ENCODE measurements around the gene PBX1. TPM values are rescaled to one million over a fixed set of nuclear protein-coding genes. Genes with fewer than 3 reads are reported as not detected.
A peak's percentile ranks its signal among the peaks of the same experiment; 100 is the strongest.

The PBX1 gene
- total and polyA plus RNA-seq, 2 experiments from 2014 or later: 9.7 to 38.8 TPM

GRCh38 chr1:164708596-164708995 lies 149.6 kb downstream of the PBX1 start:
- Histone ChIP-seq H3K79me2 (ENCODE audit: insufficient read depth) (peaks cover 68% of the 10 kb centered on the region), H3K27ac (peak overlapping the region; percentile 93), H3K9me2 (ENCODE audit: insufficient read depth) (no peaks in the 10 kb centered on the region), H3K4me2 (ENCODE audit: unreplicated experiment) (peak overlapping the region; percentile 19), H3K4me3 (no peak overlapping the region), H3F3A (ENCODE audit: insufficient read depth) (peaks cover 46% of the 10 kb centered on the region), H3K27me3 (replicated peaks; ENCODE audit: insufficient read depth) (no peaks in the 10 kb centered on the region), H3K9ac (peak overlapping the region; percentile 38; the same call in 1 of the 2 replicates), H3K4me1 (ENCODE audit: insufficient read depth) (peaks cover 56% of the 10 kb centered on the region), H3K9me3 (ENCODE audit: low read depth) (no peaks in the 10 kb centered on the region), H3K36me3 (ENCODE audit: low read depth) (no peaks in the 10 kb centered on the region), H4K20me1 (ENCODE audit: insufficient read depth) (no peaks in the 10 kb centered on the region), H2AFZ (no peak overlapping the region)
- TF ChIP-seq EZH2phosphoT487 (IDR thresholded peaks at IDR 0.05; ENCODE audit: insufficient read depth, low read depth): no peak
- TF ChIP-seq EZH2 (IDR thresholded peaks at IDR 0.05; ENCODE audit: insufficient read depth, poor library complexity, severe bottlenecking): no peak
- in situ Hi-C loops (cut with MboI): no loop called here
- no peak for DNase-seq
- WGBS, 2 experiments (ENCODE audit: low coverage in 1 of 2, low lambda C conversion rate in 2 of 2, missing lambda C conversion rate in 2 of 2): 80 to 87% methylated on average over 3 of the region's 3 CpGs

GRCh38 chr1:164709126-164709525 lies 150.1 kb downstream of the PBX1 start:
- Histone ChIP-seq H2AFZ (no peak overlapping the region), H3K9ac (no peak overlapping the region), H3F3A (ENCODE audit: insufficient read depth) (peaks cover 46% of the 10 kb centered on the region), H3K27ac (peak overlapping the region; percentile 93; the same call in 1 of the 2 replicates), H3K27me3 (replicated peaks; ENCODE audit: insufficient read depth) (no peaks in the 10 kb centered on the region), H3K4me2 (ENCODE audit: unreplicated experiment) (no peak overlapping the region), H3K36me3 (ENCODE audit: low read depth) (no peaks in the 10 kb centered on the region), H3K79me2 (ENCODE audit: insufficient read depth) (peaks cover 66% of the 10 kb centered on the region), H4K20me1 (ENCODE audit: insufficient read depth) (no peaks in the 10 kb centered on the region), H3K4me3 (no peak overlapping the region), H3K9me3 (ENCODE audit: low read depth) (no peaks in the 10 kb centered on the region), H3K4me1 (ENCODE audit: insufficient read depth) (peaks cover 56% of the 10 kb centered on the region), H3K9me2 (ENCODE audit: insufficient read depth) (no peaks in the 10 kb centered on the region)
- 68 to 69% methylated on average over 4 of the region's 4 CpGs for WGBS, 2 experiments (ENCODE audit: low coverage in 1 of 2, low lambda C conversion rate in 2 of 2, missing lambda C conversion rate in 2 of 2)
- in situ Hi-C loops (cut with MboI): no loop called here
- TF ChIP-seq EZH2phosphoT487 (IDR thresholded peaks at IDR 0.05; ENCODE audit: insufficient read depth, low read depth): no peak
- TF ChIP-seq EZH2 (IDR thresholded peaks at IDR 0.05; ENCODE audit: insufficient read depth, poor library complexity, severe bottlenecking): no peak
- DNase-seq: no peak

GRCh38 chr1:164709541-164710278 lies 150.7 kb downstream of the PBX1 start:
- no peaks in the 10 kb centered on the region for H3K9me3 ChIP-seq (ENCODE audit: low read depth)
- in situ Hi-C loops (cut with MboI): no loop called here
- no peaks in the 10 kb centered on the region for H3K36me3 ChIP-seq (ENCODE audit: low read depth)
- peaks cover 46% of the 10 kb centered on the region for H3F3A ChIP-seq (ENCODE audit: insufficient read depth)
- H3K4me1 ChIP-seq (ENCODE audit: insufficient read depth): peaks cover 56% of the 10 kb centered on the region
- no peak overlapping the region for H3K4me3 ChIP-seq
- 65% methylated on average over 10 of the region's 10 CpGs for WGBS, 2 experiments (ENCODE audit: low coverage in 1 of 2, low lambda C conversion rate in 2 of 2, missing lambda C conversion rate in 2 of 2)
- no peak overlapping the region for H2AFZ ChIP-seq
- TF ChIP-seq EZH2 (IDR thresholded peaks at IDR 0.05; ENCODE audit: insufficient read depth, poor library complexity, severe bottlenecking): no peak
- no peak for TF ChIP-seq EZH2phosphoT487 (IDR thresholded peaks at IDR 0.05; ENCODE audit: insufficient read depth, low read depth)
- no peak overlapping the region for H3K4me2 ChIP-seq (ENCODE audit: unreplicated experiment)
- H4K20me1 ChIP-seq (ENCODE audit: insufficient read depth): no peaks in the 10 kb centered on the region
- peak overlapping the region; percentile 30; the same call in 1 of the 2 replicates for H3K27ac ChIP-seq
- H3K9me2 ChIP-seq (ENCODE audit: insufficient read depth): no peaks in the 10 kb centered on the region
- no peaks in the 10 kb centered on the region for H3K27me3 ChIP-seq (replicated peaks; ENCODE audit: insufficient read depth)
- peak; percentile 66 for DNase-seq
- H3K79me2 ChIP-seq (ENCODE audit: insufficient read depth): peaks cover 66% of the 10 kb centered on the region
- no peak overlapping the region for H3K9ac ChIP-seq

- no peak overlapping the region for H3K27ac ChIP-seq
- in situ Hi-C loops (cut with MboI): no loop called here
- no peak for TF ChIP-seq EZH2phosphoT487 (IDR thresholded peaks at IDR 0.05; ENCODE audit: insufficient read depth, low read depth)
- TF ChIP-seq EZH2 (IDR thresholded peaks at IDR 0.05; ENCODE audit: insufficient read depth, poor library complexity, severe bottlenecking): no peak
- peaks cover 51% of the 10 kb centered on the region for H3K4me1 ChIP-seq (ENCODE audit: insufficient read depth)
- no peaks in the 10 kb centered on the region for H4K20me1 ChIP-seq (ENCODE audit: insufficient read depth)
- no peak overlapping the region for H3K4me3 ChIP-seq
- H3K9me3 ChIP-seq (ENCODE audit: low read depth): no peaks in the 10 kb centered on the region
- H3K9ac ChIP-seq: no peak overlapping the region
- 57 to 58% methylated on average over 24 to 25 of the region's 25 CpGs for WGBS, 2 experiments (ENCODE audit: low coverage in 1 of 2, low lambda C conversion rate in 2 of 2, missing lambda C conversion rate in 2 of 2)
- DNase-seq: peak; percentile 70
- no peaks in the 10 kb centered on the region for H3K9me2 ChIP-seq (ENCODE audit: insufficient read depth)
- 0 out of 2 replicates have a peak overlapping the region, but pooled peaks have one; percentile 3 for H2AFZ ChIP-seq
- H3F3A ChIP-seq (ENCODE audit: insufficient read depth): peaks cover 41% of the 10 kb centered on the region
- no peaks in the 10 kb centered on the region for H3K36me3 ChIP-seq (ENCODE audit: low read depth)
- H3K4me2 ChIP-seq (ENCODE audit: unreplicated experiment): no peak overlapping the region
- no peaks in the 10 kb centered on the region for H3K27me3 ChIP-seq (replicated peaks; ENCODE audit: insufficient read depth)
- H3K79me2 ChIP-seq (ENCODE audit: insufficient read depth): peaks cover 71% of the 10 kb centered on the region
Observed at GRCh38 chr1:164712131-164713036, 153.4 kb downstream of the PBX1 start.
